PC-3 (cell line): ENCODE measurements around the gene CFL1.

Experiments used
- CTCF ChIP-seq: fragments of 300-600 bp; sonication (generic); conservative IDR thresholded peaks from 2 replicates; pipeline ENCODE4 v1.5.1; 2017; ENCODE audit warnings: antibody characterized with exemption, low read depth, mild to moderate bottlenecking, low read length
- EZH2 ChIP-seq: fragments of 300-600 bp; sonication (generic); IDR thresholded peaks from one replicate; pipeline ENCODE4 v1.6.1; 2017; ENCODE audit warnings: antibody characterized with exemption, mild to moderate bottlenecking, low read length; ENCODE audit not compliant: unreplicated experiment

- TF ChIP-seq CTCF (no peak), EZH2 (no peak)
Observed at GRCh38 chr11:65861533-65862183, 3.7 kb upstream of the CFL1 start.
